ENCODE measurements around the gene PAFAH1B1. TPM values are rescaled to one million over a fixed set of nuclear protein-coding genes. Genes with fewer than 3 reads are reported as not detected.

The PAFAH1B1 gene
- total RNA-seq, 1 experiment from 2014 or later: 49.1 TPM

GRCh38 chr17:2688351-2689342, 95.2 kb downstream of the PAFAH1B1 start:
- ATAC-seq (no peak), DNase-seq (peak; percentile 4)
- peaks cover 1% of the 10 kb centered on the region for H3F3A ChIP-seq (ENCODE audit: low read length, unreplicated experiment)
- ChIA-PET CTCF (no interaction called here), POLR2A (ENCODE audit: unreplicated experiment) (no interaction called here)
- no peak overlapping the region for H3K27ac ChIP-seq (ENCODE audit: low read length)
- H3K9ac ChIP-seq (ENCODE audit: low read length): no peak overlapping the region
- no peak overlapping the region for H3K4me3 ChIP-seq (ENCODE audit: low read length)
- no peaks in the 10 kb centered on the region for H3K9me2 ChIP-seq (replicated peaks; ENCODE audit: low read length)
- BruUV-seq (replicated peaks): no TSS peak
- 0 out of 2 replicates have a peak, but pooled peaks cover 1% of the 10 kb centered on the region for H3K4me1 ChIP-seq (ENCODE audit: insufficient read depth, low read length)
- no peak overlapping the region for H2AFZ ChIP-seq (ENCODE audit: low read length)
- no peaks in the 10 kb centered on the region for H3K27me3 ChIP-seq (ENCODE audit: low read length)
- no peaks in the 10 kb centered on the region for H3K9me3 ChIP-seq (ENCODE audit: low read length)
- no peak overlapping the region for H3K4me2 ChIP-seq (ENCODE audit: low read length)
- TF ChIP-seq EZH2phosphoT487 (IDR thresholded peaks at IDR 0.05; ENCODE audit: borderline replicate concordance, low read length) (no peak), CTCF (conservative IDR thresholded peaks at IDR 0.05; ENCODE audit: low read depth, low read length) (no peak), EZH2 (IDR thresholded peaks at IDR 0.05; ENCODE audit: low read length, unreplicated experiment) (no peak)
- no peaks in the 10 kb centered on the region; the same call in 1 of the 2 replicates for H3K36me3 ChIP-seq (ENCODE audit: low read depth, low read length)
- H3K79me2 ChIP-seq (ENCODE audit: low read length): no peaks in the 10 kb centered on the region
- intact Hi-C loops (cut with micrococcal nuclease): no loop called here
- no peaks in the 10 kb centered on the region for H4K20me1 ChIP-seq (ENCODE audit: low read length)

GRCh38 chr17:2689411-2690164, 96.1 kb downstream of the PAFAH1B1 start:
- H3K79me2 ChIP-seq (ENCODE audit: low read length): no peaks in the 10 kb centered on the region
- H3K36me3 ChIP-seq (ENCODE audit: low read depth, low read length): no peaks in the 10 kb centered on the region; the same call in 1 of the 2 replicates
- H2AFZ ChIP-seq (ENCODE audit: low read length): no peak overlapping the region
- H3K4me3 ChIP-seq (ENCODE audit: low read length): no peak overlapping the region
- H4K20me1 ChIP-seq (ENCODE audit: low read length): no peaks in the 10 kb centered on the region
- intact Hi-C loops (cut with micrococcal nuclease): no loop called here
- no peak overlapping the region for H3K4me2 ChIP-seq (ENCODE audit: low read length)
- no peaks in the 10 kb centered on the region for H3K4me1 ChIP-seq (ENCODE audit: insufficient read depth, low read length)
- ChIA-PET POLR2A (ENCODE audit: unreplicated experiment) (no interaction called here), CTCF (no interaction called here)
- H3F3A ChIP-seq (ENCODE audit: low read length, unreplicated experiment): no peaks in the 10 kb centered on the region
- DNase-seq (no peak), ATAC-seq (no peak)
- H3K27me3 ChIP-seq (ENCODE audit: low read length): no peaks in the 10 kb centered on the region
- BruUV-seq (replicated peaks): no TSS peak
- no peaks in the 10 kb centered on the region for H3K9me2 ChIP-seq (replicated peaks; ENCODE audit: low read length)
- H3K9ac ChIP-seq (ENCODE audit: low read length): no peak overlapping the region
- H3K9me3 ChIP-seq (ENCODE audit: low read length): no peaks in the 10 kb centered on the region
- H3K27ac ChIP-seq (ENCODE audit: low read length): no peak overlapping the region
- TF ChIP-seq EZH2 (IDR thresholded peaks at IDR 0.05; ENCODE audit: low read length, unreplicated experiment) (no peak), EZH2phosphoT487 (IDR thresholded peaks at IDR 0.05; ENCODE audit: borderline replicate concordance, low read length) (no peak), CTCF (conservative IDR thresholded peaks at IDR 0.05; ENCODE audit: low read depth, low read length) (no peak)

Data from PC-3 (cell line).